Stimulated activated CD8-positive, alpha-beta memory T cell treated with anti-CD3 and anti-CD28 coated beads, Interleukin-15, amount 100 ng/mL, for 48 hours (primary cell): ENCODE data around the gene THSD4.

Experiments
- DNase-seq, 2 donors: peaks; one replicate each; pipeline ENCODE4 v3.0.0-alpha.2; 2020; ENCODE audit warnings: low read depth in 2 of 2

Gene THSD4

DNA sequence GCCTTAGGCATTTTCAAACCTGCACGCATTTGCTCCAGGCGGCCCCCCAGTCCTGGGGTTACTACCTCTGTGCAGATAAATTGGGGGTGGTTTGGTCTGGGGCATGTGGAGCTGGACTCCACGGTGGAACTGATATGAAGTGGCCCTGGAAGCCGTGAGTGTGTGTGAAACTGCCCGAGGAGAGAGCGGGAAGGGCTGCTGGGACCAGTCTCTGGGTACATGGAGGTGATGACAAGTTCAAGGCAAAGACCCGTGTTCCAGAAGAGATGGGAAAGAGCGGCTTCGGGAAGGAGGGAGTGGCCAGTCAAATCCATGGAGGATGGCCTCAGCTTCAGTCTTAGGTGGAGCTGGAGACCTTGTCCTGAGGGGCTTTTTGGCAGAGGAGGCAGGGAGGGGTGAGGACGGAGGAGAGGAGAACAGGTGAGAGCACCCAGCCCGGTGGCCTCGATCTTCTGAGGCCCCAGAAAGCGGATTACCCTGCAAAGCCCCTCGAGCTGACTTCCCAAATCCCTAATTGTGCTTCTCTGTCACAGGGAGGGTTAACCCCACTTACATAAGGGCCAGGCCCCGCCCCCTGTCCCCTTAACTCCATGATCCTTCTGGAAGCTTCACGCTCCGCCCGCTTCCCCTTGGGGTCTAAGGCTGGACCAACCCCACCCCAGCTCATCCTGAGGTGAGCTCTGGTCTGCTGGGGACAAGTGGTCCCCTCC is 693.2 kb downstream of the THSD4 start:
- DNase-seq: no peak

DNA sequence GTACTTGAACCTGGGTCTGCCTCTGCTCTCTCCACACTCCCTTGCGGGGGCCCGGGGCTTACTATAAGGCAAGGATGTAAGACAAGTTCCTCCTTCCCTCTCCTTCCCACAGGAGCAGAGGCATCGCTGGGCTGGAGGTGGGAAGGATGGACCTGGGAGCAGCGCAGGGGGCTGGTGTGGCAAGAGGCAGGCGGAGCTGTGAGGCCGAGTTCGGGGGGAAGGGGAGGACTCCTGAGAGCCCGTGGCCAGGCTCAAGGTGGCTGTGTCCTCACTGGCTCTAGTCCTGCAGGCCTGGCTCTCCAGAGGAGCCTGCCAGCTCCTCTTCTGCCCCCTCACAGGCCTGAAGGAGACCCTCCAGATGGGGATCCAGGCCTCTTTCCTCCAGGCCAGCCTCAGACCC is 694.1 kb downstream of the THSD4 start:
- DNase-seq: no peak

DNA sequence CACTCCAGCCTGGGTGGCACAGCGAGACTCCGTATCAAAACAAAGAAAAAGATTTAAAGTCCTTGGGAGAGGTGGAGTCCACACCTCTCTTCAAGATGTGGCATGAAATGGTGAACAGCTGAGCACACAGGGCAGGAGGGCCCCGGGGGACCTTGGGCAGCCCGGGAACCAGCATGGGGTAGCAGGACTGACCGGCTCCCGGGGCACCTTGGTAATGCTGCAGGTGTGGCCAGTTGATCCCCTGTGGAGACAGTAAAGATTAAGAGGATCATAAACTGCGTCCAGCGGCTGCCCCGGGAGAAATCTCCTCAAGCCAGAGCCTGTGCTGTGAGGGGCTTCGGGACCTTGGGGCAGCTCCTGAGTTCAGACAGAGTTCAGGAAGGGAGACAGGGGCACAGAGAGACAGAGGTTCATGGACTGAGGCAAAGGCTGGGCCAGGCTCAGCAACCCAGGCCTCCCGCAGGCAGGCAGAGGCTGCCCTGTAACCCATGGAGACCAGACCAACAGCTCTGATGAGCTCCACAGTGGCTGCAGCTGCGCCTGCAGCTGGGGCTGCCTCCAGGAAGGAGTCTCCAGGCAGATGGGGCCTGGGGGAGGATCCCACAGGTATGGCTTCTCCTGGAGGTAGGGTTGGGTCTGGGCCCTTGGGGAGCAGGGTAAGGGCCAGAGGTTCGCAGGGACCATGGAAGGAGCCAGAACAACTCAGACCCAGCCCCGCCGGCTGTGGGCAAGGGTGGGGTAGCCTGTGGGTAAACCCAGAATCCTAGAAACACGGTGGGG is 695.2 kb downstream of the THSD4 start, which contains the start of gene NR2E3:
Gene NR2E3, plus strand, starts transcription at position 299 of the 780 bp plus-strand sequence. Its CDS starts 190 bp downstream, at position 489.
- no peak for DNase-seq

DNA sequence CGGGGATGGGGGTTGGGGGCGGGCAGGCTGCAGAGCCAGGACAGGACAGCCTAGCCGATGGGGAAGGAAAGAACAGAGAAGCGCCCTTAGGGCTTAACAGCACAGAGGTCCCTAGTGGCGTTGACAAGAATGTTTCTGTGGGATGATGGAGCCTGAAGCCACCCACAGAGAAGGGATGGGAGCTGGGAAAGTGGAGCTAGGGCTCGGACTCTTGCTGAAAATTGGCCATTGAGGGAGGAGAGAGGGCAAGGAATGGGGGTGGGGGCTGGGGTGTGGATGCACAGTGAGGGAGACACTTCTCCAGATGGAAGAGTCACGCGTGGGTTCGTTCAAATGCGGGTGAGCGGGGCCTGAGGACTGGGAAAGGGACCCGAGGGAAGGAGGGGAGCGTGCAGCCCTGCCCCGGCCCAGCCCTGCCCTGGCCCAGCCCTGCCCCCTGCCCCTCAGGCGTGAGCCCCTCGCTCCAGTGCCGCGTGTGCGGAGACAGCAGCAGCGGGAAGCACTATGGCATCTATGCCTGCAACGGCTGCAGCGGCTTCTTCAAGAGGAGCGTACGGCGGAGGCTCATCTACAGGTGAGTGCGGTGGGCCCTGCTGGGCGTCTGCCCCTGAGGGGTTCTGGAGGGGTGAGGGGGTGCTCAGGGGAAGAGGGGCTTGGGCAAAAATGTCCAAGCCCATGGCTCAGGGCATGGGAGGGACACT is 695.9 kb downstream of the THSD4 start:
- no peak for DNase-seq

DNA sequence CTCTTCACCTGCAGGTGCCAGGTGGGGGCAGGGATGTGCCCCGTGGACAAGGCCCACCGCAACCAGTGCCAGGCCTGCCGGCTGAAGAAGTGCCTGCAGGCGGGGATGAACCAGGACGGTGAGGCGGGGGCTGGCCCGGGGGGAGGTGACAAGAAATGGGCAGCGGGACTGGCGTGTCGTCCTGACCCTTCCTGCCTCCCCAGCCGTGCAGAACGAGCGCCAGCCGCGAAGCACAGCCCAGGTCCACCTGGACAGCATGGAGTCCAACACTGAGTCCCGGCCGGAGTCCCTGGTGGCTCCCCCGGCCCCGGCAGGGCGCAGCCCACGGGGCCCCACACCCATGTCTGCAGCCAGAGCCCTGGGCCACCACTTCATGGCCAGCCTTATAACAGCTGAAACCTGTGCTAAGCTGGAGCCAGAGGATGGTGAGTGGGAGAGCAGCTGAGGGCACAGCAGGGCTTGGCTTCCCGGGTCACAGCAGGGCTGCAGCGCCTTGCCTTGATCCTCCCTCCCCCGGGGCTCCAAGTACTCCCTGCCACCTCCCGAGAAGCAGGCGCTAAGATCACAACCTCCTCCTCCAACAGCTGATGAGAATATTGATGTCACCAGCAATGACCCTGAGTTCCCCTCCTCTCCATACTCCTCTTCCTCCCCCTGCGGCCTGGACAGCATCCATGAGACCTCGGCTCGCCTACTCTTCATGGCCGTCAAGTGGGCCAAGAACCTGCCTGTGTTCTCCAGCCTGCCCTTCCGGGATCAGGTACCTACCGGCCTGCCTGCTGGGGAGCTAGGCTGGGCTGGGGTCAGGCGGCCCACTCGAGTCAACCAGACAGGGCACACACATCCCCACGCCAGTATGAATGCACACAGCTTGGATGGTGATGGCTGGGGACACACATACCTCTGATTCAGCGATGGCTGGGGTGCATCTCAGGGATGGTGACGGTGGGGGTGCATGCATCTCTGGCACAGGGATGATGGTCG is 696.8 kb downstream of the THSD4 start:
- DNase-seq: no peak

DNA sequence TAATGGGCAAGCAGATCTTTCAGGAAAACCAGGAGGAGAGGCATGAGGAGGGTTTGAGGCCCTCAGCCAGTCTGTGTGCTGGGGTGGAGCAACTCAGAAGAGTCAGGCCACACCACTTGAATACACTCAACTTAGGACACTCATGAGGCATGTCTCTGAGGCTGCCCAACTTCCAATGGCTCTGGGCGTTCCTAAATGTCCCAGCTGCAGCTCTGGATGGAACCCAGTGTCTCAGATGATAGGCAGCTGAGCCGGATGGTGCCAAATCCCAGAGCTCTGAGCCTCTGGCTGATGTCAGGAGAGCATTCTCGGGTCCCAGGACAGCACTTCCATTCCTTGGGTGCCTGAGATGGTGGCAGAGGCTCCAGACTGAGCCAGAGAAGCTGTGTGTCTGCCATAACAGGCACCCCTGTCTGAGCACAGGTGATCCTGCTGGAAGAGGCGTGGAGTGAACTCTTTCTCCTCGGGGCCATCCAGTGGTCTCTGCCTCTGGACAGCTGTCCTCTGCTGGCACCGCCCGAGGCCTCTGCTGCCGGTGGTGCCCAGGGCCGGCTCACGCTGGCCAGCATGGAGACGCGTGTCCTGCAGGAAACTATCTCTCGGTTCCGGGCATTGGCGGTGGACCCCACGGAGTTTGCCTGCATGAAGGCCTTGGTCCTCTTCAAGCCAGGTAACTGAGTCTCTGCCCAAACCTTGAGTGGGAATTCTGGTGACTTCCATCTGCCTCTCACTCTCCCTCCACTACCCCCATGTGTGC is 697.9 kb downstream of the THSD4 start:
- no peak for DNase-seq

DNA sequence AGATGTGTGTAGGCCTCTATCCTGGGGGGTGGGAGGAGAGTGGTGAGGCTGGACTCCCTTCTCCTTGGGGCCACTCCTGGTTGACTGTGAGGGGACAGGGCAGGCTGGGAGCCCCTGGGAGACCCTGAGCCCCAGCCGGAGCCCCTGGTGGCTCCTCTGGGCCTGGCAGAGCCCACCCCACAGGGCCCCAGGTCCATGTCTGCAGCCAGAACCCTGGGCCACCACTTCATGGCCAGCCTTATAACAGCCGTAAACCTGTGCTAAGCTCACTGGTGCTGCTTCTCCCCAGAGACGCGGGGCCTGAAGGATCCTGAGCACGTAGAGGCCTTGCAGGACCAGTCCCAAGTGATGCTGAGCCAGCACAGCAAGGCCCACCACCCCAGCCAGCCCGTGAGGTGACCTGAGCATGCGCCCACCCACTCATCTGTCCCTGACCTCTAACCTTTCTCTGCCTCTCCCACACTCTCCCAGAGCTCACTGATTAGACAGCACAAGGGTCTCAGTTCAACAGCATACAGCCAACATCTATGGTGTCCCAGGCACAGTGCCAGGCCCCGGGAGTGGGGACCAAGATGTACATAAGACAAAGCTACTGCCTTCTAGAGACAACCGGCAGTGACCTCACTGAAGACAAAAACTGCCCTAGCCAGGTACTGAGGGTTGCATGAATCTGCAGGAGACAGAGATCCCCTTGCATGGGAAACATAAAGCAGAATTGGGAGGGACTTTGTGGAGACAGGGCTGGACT is 698.6 kb downstream of the THSD4 start:
- DNase-seq: no peak

DNA sequence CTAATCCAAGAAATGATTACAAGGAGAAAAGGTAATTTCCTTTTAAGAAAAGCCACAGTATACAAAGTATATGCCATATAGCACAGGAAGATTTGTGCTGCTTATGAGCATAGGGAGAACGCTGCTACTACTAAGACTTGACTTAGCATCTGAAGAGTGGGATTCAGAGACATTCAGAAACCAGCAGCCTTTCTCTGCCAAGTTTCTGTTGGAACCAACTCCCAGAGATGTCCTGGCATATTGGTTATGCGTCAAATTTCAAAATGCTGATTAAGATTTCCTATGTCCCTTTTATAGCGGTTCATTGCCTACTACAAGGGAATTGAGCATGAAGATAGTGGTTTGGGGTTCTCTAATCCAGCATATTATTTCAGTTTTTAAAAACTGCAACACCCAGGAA is 700.0 kb downstream of the THSD4 start:
- DNase-seq: no peak

DNA sequence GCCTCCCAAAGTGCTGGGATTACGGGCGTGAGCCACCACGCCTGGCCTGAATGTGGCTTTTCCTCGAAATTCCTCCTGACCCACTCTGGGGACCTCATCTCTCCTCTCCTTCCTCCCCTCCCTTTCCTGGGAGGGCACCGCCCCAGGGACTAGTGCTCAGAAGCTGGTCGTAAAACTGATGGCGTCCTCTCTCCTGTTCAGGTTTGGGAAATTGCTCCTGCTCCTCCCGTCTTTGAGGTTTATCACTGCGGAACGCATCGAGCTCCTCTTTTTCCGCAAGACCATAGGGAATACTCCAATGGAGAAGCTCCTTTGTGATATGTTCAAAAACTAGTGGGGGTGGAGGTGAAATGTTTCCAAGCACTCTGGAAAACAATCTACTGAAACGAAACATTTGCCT is 702.1 kb downstream of the THSD4 start:
- DNase-seq: no peak

DNA sequence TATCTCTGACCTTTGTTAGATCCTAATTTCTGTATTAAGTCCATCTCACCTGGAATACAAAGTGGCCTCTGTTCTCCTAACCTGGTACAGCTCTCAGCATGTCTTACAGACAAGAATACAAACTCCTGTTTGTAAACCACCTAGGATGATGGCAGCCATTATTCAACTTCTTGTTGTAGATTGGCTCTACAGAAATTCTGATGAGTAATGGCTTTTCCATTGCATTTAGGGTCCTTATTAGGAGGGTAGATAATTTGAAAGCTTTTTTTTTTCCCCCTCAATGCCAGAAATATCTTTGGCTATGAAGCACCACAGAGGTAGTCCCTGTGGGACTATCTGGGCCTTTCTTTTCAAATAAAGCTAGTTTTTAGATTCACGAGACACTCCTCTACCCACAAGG is 704.9 kb downstream of the THSD4 start:
- DNase-seq: no peak

DNA sequence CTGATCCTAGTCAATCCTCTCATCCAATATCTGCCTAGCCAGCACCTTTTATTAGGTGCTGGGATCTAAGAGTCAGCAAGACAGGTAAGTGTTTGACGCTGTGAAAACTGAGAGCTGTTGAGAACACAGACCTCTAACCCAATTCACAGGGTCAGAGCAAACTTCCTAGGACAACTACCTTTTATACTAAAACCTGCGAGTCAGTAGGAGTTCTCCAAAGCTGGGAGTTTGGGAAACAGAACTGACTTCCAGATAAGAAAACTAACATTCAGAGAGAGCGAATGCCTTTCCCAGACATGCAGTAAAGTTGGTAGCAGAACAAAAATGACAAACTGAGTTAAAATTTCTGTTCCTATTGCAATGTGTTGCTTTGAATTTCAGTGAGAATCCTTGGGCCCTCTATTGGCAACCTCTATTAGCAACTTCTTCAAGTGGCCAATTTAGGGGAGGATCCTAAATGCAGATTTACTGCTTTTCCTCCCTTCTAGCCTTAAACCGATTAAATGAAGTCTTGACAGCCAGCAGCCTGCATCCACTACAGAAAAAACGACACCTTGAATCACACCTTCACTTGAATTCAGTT is 706.4 kb downstream of the THSD4 start:
- no peak for DNase-seq

DNA sequence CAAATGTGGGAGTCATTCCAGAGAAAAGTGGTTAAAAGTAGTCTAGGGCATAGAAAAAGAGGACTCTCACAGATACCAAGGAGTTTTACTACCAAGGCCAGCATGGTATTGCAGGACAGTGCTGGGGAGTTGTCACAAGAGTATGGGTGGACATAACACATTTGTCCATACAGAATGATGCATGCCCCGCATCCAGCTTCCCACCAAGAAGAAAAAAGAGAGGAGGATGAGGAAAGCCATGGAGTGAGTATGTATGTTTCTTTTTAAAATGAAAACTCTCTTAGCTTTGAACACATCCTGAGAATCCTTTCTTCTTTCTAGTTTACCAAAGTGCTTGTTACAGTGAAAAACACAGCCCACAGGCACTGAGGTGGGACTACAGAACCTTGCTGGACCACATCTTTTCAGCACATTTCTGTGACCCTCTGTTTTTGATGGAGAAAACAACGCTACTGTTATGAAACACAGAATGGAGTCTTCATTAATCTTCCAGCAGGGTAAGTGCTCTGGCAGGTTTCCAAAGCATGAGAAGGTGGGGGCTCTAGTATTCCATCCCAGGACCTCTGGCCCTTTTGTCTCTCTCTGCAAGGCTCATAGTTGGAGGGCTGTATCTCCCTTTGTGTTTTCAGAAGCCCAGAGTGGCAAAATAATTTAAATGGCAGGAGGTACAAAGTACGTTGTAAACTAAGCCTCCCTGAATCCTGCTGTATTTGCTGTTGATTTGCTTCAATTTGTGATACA is 707.8 kb downstream of the THSD4 start:
- no peak for DNase-seq

DNA sequence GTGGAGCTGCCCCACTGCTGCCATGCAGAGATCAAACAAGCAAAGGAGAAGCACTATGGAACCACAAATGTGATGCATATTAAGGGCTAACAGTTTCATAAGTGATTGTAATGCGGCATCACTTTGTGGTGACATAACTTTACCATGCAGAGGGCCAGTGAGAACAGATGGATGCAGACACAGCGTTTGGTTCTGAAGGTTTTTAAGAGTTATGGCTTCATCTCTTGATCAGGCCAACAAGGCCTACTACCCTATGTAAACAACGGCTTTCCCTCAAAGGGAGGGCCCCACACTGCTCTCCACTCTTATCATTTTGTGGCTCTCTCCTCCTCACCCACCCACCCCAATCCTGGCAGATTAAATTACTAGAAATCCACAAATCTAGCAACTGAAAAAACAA is 708.5 kb downstream of the THSD4 start:
- DNase-seq: no peak

DNA sequence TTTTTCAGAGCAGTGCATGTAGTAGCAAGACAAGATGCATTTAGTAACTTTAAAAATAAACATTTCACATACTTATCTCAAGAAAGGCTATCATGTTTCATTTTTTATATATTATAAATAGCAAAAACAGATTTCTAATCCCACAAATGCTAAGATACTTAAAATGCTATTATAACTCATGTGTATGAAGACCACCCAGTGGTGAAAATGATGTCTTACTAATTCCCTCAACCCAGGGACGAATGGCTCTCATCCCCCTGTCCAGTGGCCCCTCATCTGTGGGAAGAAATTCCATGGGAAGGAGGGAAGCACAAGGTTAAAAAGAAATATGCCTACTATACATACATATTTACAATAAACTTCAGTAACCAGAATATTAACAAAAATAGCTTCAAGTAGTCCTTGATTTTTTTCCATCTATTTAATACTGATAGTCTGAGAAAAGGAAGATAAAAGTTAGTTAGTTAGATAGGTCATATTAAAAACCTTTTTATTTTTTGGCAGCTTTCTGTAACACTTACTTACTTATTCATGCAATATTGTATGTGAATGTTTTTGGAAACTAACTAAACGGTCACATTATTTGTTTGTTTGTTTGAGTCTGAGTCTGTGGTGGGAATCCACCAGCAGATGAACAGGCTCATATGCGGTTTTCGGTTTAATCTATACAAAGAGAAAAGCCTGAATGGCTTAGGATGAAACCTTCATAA is 709.9 kb downstream of the THSD4 start:
- DNase-seq: no peak

DNA sequence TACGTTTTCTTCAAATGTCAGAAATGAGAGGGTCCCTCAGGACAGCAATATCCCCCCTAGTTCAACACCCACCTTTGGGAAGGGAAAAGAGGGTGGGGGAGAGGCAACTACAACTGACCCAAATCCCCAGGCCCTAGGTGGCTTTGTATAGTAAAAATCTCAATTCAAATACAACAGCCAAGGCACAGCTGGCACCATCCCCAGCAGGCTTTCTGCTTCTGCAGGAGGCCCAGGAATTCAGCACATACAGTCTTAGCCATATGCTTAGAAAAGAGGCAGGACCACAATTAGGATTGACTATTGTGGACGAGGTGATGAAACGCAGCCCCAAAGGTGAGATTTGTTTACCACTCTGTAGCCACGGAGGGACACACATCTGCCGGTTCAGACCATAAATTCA is 710.9 kb downstream of the THSD4 start:
- DNase-seq: no peak

DNA sequence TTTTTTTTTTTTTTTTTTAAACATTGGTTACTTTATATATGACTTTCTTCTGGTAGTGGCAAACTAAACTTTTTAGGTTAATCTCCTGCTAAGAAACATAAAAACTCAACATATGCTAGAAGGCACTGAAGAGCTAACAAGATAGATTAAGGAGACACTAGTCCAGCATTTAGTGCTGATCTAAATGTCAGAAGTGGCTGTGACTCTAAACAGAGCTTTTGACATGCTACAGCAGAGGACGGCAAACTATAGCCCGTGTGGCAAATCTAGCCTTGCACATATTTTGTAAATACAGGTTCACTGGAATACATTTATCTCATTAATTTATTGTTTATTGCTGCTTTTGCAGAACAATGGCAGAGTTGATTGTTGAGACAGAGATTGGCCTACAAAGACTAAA is 715.7 kb downstream of the THSD4 start:
- no peak for DNase-seq
